ENCODE measurements around the gene PNMA1. TPM values are rescaled to one million over a fixed set of nuclear protein-coding genes. Genes with fewer than 3 reads are reported as not detected.

Gene PNMA1
- total RNA-seq, 1 donor from 2014 or later = 30.2 TPM

GRCh38 chr14:73741386-73741875, 27.2 kb upstream of the PNMA1 start:
- DNase-seq (ENCODE audit: low spot score in 2 of 2) = peak in 1 of 2 donors; percentile 88
- intact Hi-C loops (cut with DNase I) = loop anchor here (2.0 kb wide), 1 partner anchor 13 kb away; no protein-coding TSS in a partner anchor
- Histone ChIP-seq H3K27me3 (no peaks in the 10 kb centered on the region), H3K9me3 (no peaks in the 10 kb centered on the region), H3K4me3 (peak overlapping the region; percentile 34 to 50), H3K4me1 (peaks cover 52 to 78% of the 10 kb centered on the region in 2 donors), H3K36me3 (peaks cover 21 to 28% of the 10 kb centered on the region in 2 donors), H3K27ac (peak overlapping the region; percentile 91 to 98)
- no peak for TF ChIP-seq CTCF (IDR thresholded peaks at IDR 0.05)

GRCh38 chr14:73740618-73741326, 26.6 kb upstream of the PNMA1 start:
- intact Hi-C loops (cut with DNase I) = loop anchor here (2.0 kb wide), 1 partner anchor 14 kb away; no protein-coding TSS in a partner anchor
- H3K4me1 ChIP-seq = peaks cover 46 to 72% of the 10 kb centered on the region in 2 donors
- DNase-seq (ENCODE audit: low spot score in 2 of 2) = no peak
- H3K9me3 ChIP-seq = no peaks in the 10 kb centered on the region
- H3K27me3 ChIP-seq = no peaks in the 10 kb centered on the region
- H3K27ac ChIP-seq = peak overlapping the region; percentile 91 to 98
- no peak for TF ChIP-seq CTCF (IDR thresholded peaks at IDR 0.05)
- peaks cover 28 to 32% of the 10 kb centered on the region in 2 donors for H3K36me3 ChIP-seq
- H3K4me3 ChIP-seq = peak overlapping the region; percentile 34 to 50

GRCh38 chr14:73739899-73740617, 25.9 kb upstream of the PNMA1 start:
- H3K27me3 ChIP-seq = no peaks in the 10 kb centered on the region
- TF ChIP-seq CTCF (IDR thresholded peaks at IDR 0.05) = no peak
- H3K27ac ChIP-seq = peak overlapping the region; percentile 91 to 98
- H3K4me3 ChIP-seq = peak overlapping the region; percentile 34 to 50
- DNase-seq (ENCODE audit: low spot score in 2 of 2) = no peak
- H3K36me3 ChIP-seq = peaks cover 34 to 38% of the 10 kb centered on the region in 2 donors
- H3K4me1 ChIP-seq = peaks cover 43 to 65% of the 10 kb centered on the region in 2 donors
- H3K9me3 ChIP-seq = no peaks in the 10 kb centered on the region
- intact Hi-C loops (cut with DNase I) = loop anchor here (2.0 kb wide), 1 partner anchor 15 kb away; no protein-coding TSS in a partner anchor

- no peaks in the 10 kb centered on the region for H3K9me3 ChIP-seq
- H3K36me3 ChIP-seq = peaks cover 38 to 42% of the 10 kb centered on the region in 2 donors
- H3K27me3 ChIP-seq = no peaks in the 10 kb centered on the region
- H3K4me1 ChIP-seq = peaks cover 38 to 57% of the 10 kb centered on the region in 2 donors
- TF ChIP-seq CTCF (IDR thresholded peaks at IDR 0.05) = no peak
- H3K4me3 ChIP-seq = no peak overlapping the region
- H3K27ac ChIP-seq = peak overlapping the region; percentile 91 to 98
- intact Hi-C loops (cut with DNase I) = no loop called here
- no peak for DNase-seq (ENCODE audit: low spot score in 2 of 2)
Observed at GRCh38 chr14:73739174-73739898, 25.2 kb upstream of the PNMA1 start.

- Histone ChIP-seq H3K27ac (peak overlapping the region; percentile 91 to 98), H3K27me3 (no peaks in the 10 kb centered on the region), H3K36me3 (peaks cover 42 to 43% of the 10 kb centered on the region in 2 donors), H3K4me3 (no peak overlapping the region), H3K9me3 (no peaks in the 10 kb centered on the region), H3K4me1 (peaks cover 33 to 50% of the 10 kb centered on the region in 2 donors)
- intact Hi-C loops (cut with DNase I) = no loop called here
- DNase-seq (ENCODE audit: low spot score in 2 of 2) = no peak
- no peak for TF ChIP-seq CTCF (IDR thresholded peaks at IDR 0.05)
Observed at GRCh38 chr14:73738518-73739173, 24.5 kb upstream of the PNMA1 start.

Data from ascending aorta (tissue), 2 donors.